Vagina (tissue), 2 donors: ENCODE results near the gene YTHDC2. TPM values are rescaled to one million over a fixed set of nuclear protein-coding genes. Genes with fewer than 3 reads are reported as not detected.

Source experiments
- DNase-seq, 2 donors: peaks; one replicate each; pipeline ENCODE4 v3.0.0-alpha.2; 2017; ENCODE audit errors: extremely low spot score in 2 of 2
- H3K27ac ChIP-seq: fragments of 200-600 bp; sonication (generic); one replicate; pipeline ENCODE4 v1.5.1; 2019
- H3K27me3 ChIP-seq: fragments of 200-600 bp; sonication (generic); one replicate; pipeline ENCODE4 v1.5.1; 2019
- H3K36me3 ChIP-seq, 2 donors: fragments of 200-600 bp; sonication (generic); one replicate each; pipeline ENCODE4 v1.5.1; 2017 to 2019
- H3K4me1 ChIP-seq: fragments of 200-600 bp; sonication (generic); one replicate; pipeline ENCODE4 v1.5.1; 2019
- H3K4me3 ChIP-seq, 2 donors: fragments of 200-600 bp; sonication (generic); 1 replicate in 1 of 2; 2 replicates in 1 of 2; pipeline ENCODE4 v1.5.1; 2016 to 2019
- H3K9me3 ChIP-seq: fragments of 200-600 bp; sonication (generic); one replicate; pipeline ENCODE4 v1.5.1; 2019
- CTCF ChIP-seq, 3 experiments: fragments of 450-650 bp in 2 of 3; fragments of 200-600 bp in 1 of 3; sonication (generic) in 1 of 3; IDR thresholded peaks; one replicate each; pipeline ENCODE4 v1.5.1; 2017 to 2019; ENCODE audit warnings: antibody characterized with exemption in 3 of 3, mild to moderate bottlenecking in 2 of 3, moderate library complexity in 2 of 3
- POLR2A ChIP-seq, 2 donors: fragments of 450-650 bp; IDR thresholded peaks; one replicate each; pipeline ENCODE4 v1.6.1; 2017; ENCODE audit warnings: antibody characterized with exemption in 2 of 2, mild to moderate bottlenecking in 2 of 2, moderate library complexity in 2 of 2
- POLR2AphosphoS5 ChIP-seq, 2 donors: sonication (generic); formaldehyde crosslinking; IDR thresholded peaks; one replicate each; pipeline ENCODE4 v1.9.0; 2017; ENCODE audit warnings: antibody characterized with exemption in 2 of 2, mild to moderate bottlenecking in 2 of 2, low read depth in 1 of 2; ENCODE audit not compliant: insufficient read depth in 1 of 2
- intact Hi-C: fragments of 100-400 bp; cut with DNase I; formaldehyde crosslinking; loops from one replicate; pipeline ENCODE4 v1.15.1; 2023
- small RNA-seq: library from RNA; depleted of rRNA; stranded (forward); fragments of <200 nt; gene quantifications from one replicate; pipeline ENCODE3, GENCODE V24; 2016
- total RNA-seq: library from RNA; depleted of rRNA; stranded (reverse); fragments of >200 nt; gene quantifications from one replicate; pipeline ENCODE4 v1.2.3, GENCODE V29; 2016

YTHDC2 gene
- total RNA-seq, 1 donor from 2014 or later, result 31.4 TPM

DNA sequence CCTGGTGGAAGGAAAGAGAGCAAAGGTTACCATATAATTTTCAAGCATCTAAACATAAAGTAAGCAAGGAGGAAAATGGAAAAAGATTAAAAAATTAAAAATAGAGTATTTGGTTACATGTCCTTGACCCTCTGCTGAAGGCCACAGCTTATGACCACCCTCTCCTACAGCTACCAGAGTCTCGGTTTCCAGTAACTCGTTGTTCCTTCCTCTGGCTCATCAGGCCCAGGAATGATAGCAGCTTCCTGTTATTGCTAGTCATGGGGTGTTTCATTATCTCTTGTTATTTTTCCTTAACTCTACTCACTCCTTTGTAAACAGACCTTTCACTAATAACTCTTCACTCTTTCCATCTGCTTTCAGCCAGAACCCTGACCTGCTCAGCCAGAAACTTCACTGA is 102.2 kb downstream of the YTHDC2 start:
- Histone ChIP-seq H3K36me3 (no peaks in the 10 kb centered on the region), H3K4me1 (no peaks in the 10 kb centered on the region), H3K9me3 (no peaks in the 10 kb centered on the region), H3K27ac (no peak overlapping the region), H3K4me3 (no peak overlapping the region), H3K27me3 (no peaks in the 10 kb centered on the region)
- intact Hi-C loops, result no loop called here
- DNase-seq, result no peak
- TF ChIP-seq POLR2AphosphoS5 (IDR thresholded peaks at IDR 0.05; ENCODE audit: insufficient read depth in 1 of 2, low read depth in 1 of 2), result no peak

- no peak for TF ChIP-seq CTCF (IDR thresholded peaks at IDR 0.05)
- no peak for TF ChIP-seq POLR2AphosphoS5 (IDR thresholded peaks at IDR 0.05; ENCODE audit: insufficient read depth in 1 of 2, low read depth in 1 of 2)
- TF ChIP-seq POLR2A (IDR thresholded peaks at IDR 0.05), result no peak
- H3K27me3 ChIP-seq, result no peaks in the 10 kb centered on the region
- H3K36me3 ChIP-seq, result no peaks in the 10 kb centered on the region
- H3K9me3 ChIP-seq, result no peaks in the 10 kb centered on the region
- intact Hi-C loops, result no loop called here
- no peak for DNase-seq
- no peak overlapping the region for H3K27ac ChIP-seq
- H3K4me3 ChIP-seq, result no peak overlapping the region
- no peaks in the 10 kb centered on the region for H3K4me1 ChIP-seq
These were observed 103.8 kb downstream of the YTHDC2 start for GRCh38 chr5:113617191-113617796.

- Histone ChIP-seq H3K4me3 (no peak overlapping the region), H3K27ac (no peak overlapping the region), H3K36me3 (no peaks in the 10 kb centered on the region), H3K9me3 (no peaks in the 10 kb centered on the region), H3K4me1 (no peaks in the 10 kb centered on the region), H3K27me3 (no peaks in the 10 kb centered on the region)
- no peak for DNase-seq
- intact Hi-C loops, result no loop called here
- TF ChIP-seq CTCF (IDR thresholded peaks at IDR 0.05) (no peak), POLR2A (IDR thresholded peaks at IDR 0.05) (no peak), POLR2AphosphoS5 (IDR thresholded peaks at IDR 0.05; ENCODE audit: insufficient read depth in 1 of 2, low read depth in 1 of 2) (no peak)
These were observed 119.5 kb downstream of the YTHDC2 start for GRCh38 chr5:113632996-113633395.

DNA sequence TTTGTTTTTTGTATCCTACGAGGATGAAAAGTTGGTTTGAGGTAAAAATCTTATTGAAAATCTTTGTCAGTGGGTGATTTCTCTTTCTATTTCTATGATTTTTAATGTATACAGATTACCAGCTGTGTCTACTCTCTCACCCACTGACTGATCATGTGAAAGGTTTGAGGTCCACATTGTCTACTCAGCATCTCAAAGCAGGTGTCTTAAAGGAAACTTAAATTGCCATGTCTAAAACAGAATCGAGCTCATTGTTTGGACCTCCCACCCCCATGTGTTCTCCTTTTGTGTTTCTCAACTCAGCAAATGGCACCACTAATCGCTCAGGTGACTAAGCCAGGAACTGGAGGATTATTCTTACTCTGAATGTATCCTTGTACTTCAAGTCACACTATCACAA is 121.5 kb downstream of the YTHDC2 start:
- no peak overlapping the region for H3K27ac ChIP-seq
- no peaks in the 10 kb centered on the region for H3K4me1 ChIP-seq
- no peaks in the 10 kb centered on the region for H3K27me3 ChIP-seq
- H3K36me3 ChIP-seq, result no peaks in the 10 kb centered on the region
- intact Hi-C loops, result no loop called here
- H3K4me3 ChIP-seq, result no peak overlapping the region
- TF ChIP-seq CTCF (IDR thresholded peaks at IDR 0.05) (no peak), POLR2A (IDR thresholded peaks at IDR 0.05) (no peak), POLR2AphosphoS5 (IDR thresholded peaks at IDR 0.05; ENCODE audit: insufficient read depth in 1 of 2, low read depth in 1 of 2) (no peak)
- no peaks in the 10 kb centered on the region for H3K9me3 ChIP-seq
- DNase-seq, result no peak

DNA sequence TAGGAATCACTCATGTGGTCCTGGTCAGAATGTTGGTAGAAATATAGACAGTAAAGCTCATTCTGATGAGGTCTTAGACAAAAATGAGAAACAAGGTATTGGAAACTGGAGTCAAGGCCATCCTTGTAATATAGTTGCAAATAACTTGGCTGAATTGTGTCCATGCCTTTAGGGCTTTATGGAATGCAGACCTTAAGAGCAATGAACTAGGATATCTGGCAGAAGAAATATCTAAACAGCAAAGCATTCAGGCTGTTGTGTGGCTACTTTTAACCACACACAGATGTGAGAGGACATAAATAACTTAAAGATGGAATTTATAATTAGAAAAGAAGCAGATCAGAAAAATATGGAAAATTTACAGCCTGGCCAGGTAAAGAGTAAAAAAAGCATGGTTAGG is 128.2 kb downstream of the YTHDC2 start:
- Histone ChIP-seq H3K4me3 (no peak overlapping the region), H3K27ac (no peak overlapping the region), H3K27me3 (no peaks in the 10 kb centered on the region), H3K9me3 (no peaks in the 10 kb centered on the region), H3K36me3 (no peaks in the 10 kb centered on the region), H3K4me1 (no peaks in the 10 kb centered on the region)
- DNase-seq, result no peak
- intact Hi-C loops, result no loop called here
- TF ChIP-seq POLR2AphosphoS5 (IDR thresholded peaks at IDR 0.05; ENCODE audit: insufficient read depth in 1 of 2, low read depth in 1 of 2), result no peak
- no peak for TF ChIP-seq POLR2A (IDR thresholded peaks at IDR 0.05)
- TF ChIP-seq CTCF (IDR thresholded peaks at IDR 0.05), result no peak

Small RNA genes within 50 kb of the gene (small RNA-seq; reads per million reads assigned to genes)
- gene RNU4ATAC13P, result not detected

Other genes starting within 250 kb of the YTHDC2 start
- 1.2 TPM for gene TSSK1B, start 78.7 kb upstream of the YTHDC2 start, total RNA-seq
- 47.9 TPM for gene MCC, start 25.2 kb upstream of the YTHDC2 start, total RNA-seq